ENCODE measurements around the gene AEN. TPM values are rescaled to one million over a fixed set of nuclear protein-coding genes. Genes with fewer than 3 reads are reported as not detected.
"Not testable (repeated sequence)": the region's sequence is repeated elsewhere in the genome, so short reads cannot be mapped to it uniquely, and the experiment has no call there.

Gene AEN
- total RNA-seq, 1 donor from 2014 or later = 33.0 TPM

- no peak overlapping the region for H3K4me3 Mint-ChIP-seq
- H3K27ac Mint-ChIP-seq = no peak overlapping the region
- H3K4me1 Mint-ChIP-seq = peaks cover 2% of the 10 kb centered on the region
- DNase-seq (ENCODE audit: low spot score in 2 of 2, unreplicated experiment in 2 of 2) = no peak
- no peaks in the 10 kb centered on the region for H3K9me3 Mint-ChIP-seq
- H3K36me3 Mint-ChIP-seq = peaks cover 24% of the 10 kb centered on the region
- TF ChIP-seq CTCF (IDR thresholded peaks at IDR 0.05; ENCODE audit: unreplicated experiment) = no peak
- no peaks in the 10 kb centered on the region for H3K27me3 Mint-ChIP-seq (ENCODE audit: low read depth)
These were observed 9.1 kb downstream of the AEN start for GRCh38 chr15:88630141-88630721.

- Mint-ChIP-seq H3K27ac (no peak overlapping the region), H3K9me3 (no peaks in the 10 kb centered on the region), H3K4me1 (no peaks in the 10 kb centered on the region), H3K4me3 (no peak overlapping the region), H3K27me3 (ENCODE audit: low read depth) (no peaks in the 10 kb centered on the region), H3K36me3 (peaks cover 24% of the 10 kb centered on the region)
- no peak for TF ChIP-seq CTCF (IDR thresholded peaks at IDR 0.05; ENCODE audit: unreplicated experiment)
- DNase-seq (ENCODE audit: low spot score in 2 of 2, unreplicated experiment in 2 of 2) = no peak
These were observed 9.8 kb downstream of the AEN start for GRCh38 chr15:88630798-88631463.

- H3K27ac Mint-ChIP-seq = no peak overlapping the region
- no peaks in the 10 kb centered on the region for H3K4me1 Mint-ChIP-seq
- no peaks in the 10 kb centered on the region for H3K9me3 Mint-ChIP-seq
- DNase-seq (ENCODE audit: low spot score in 2 of 2, unreplicated experiment in 2 of 2) = no peak
- H3K27me3 Mint-ChIP-seq (ENCODE audit: low read depth) = no peaks in the 10 kb centered on the region
- no peak for TF ChIP-seq CTCF (IDR thresholded peaks at IDR 0.05; ENCODE audit: unreplicated experiment)
- peaks cover 24% of the 10 kb centered on the region for H3K36me3 Mint-ChIP-seq
- no peak overlapping the region for H3K4me3 Mint-ChIP-seq
These were observed 10.4 kb downstream of the AEN start for GRCh38 chr15:88631464-88632028.

GRCh38 chr15:88632797-88633196 is 11.7 kb downstream of the AEN start:
- H3K4me3 Mint-ChIP-seq; H3K27ac Mint-ChIP-seq; H3K27me3 Mint-ChIP-seq (ENCODE audit: low read depth); DNase-seq (ENCODE audit: low spot score in 2 of 2, unreplicated experiment in 2 of 2); H3K4me1 Mint-ChIP-seq; H3K9me3 Mint-ChIP-seq: not testable (repeated sequence)
- H3K36me3 Mint-ChIP-seq = peaks cover 24% of the 10 kb centered on the region

- Mint-ChIP-seq H3K27me3 (ENCODE audit: low read depth) (no peaks in the 10 kb centered on the region), H3K9me3 (no peaks in the 10 kb centered on the region), H3K27ac (no peak overlapping the region), H3K4me1 (peaks cover 6% of the 10 kb centered on the region), H3K36me3 (peaks cover 24% of the 10 kb centered on the region), H3K4me3 (no peak overlapping the region)
- no peak for DNase-seq (ENCODE audit: low spot score in 2 of 2, unreplicated experiment in 2 of 2)
- TF ChIP-seq CTCF (IDR thresholded peaks at IDR 0.05; ENCODE audit: unreplicated experiment) = no peak
These were observed 13.3 kb downstream of the AEN start for GRCh38 chr15:88634449-88634848.

- no peaks in the 10 kb centered on the region for H3K27me3 Mint-ChIP-seq (ENCODE audit: low read depth)
- TF ChIP-seq CTCF (IDR thresholded peaks at IDR 0.05; ENCODE audit: unreplicated experiment) = no peak
- DNase-seq (ENCODE audit: low spot score in 2 of 2, unreplicated experiment in 2 of 2) = no peak
- H3K4me1 Mint-ChIP-seq = peaks cover 6% of the 10 kb centered on the region
- H3K36me3 Mint-ChIP-seq = peaks cover 17% of the 10 kb centered on the region
- H3K27ac Mint-ChIP-seq = no peak overlapping the region
- H3K9me3 Mint-ChIP-seq = no peaks in the 10 kb centered on the region
- H3K4me3 Mint-ChIP-seq = no peak overlapping the region
These were observed 14.2 kb downstream of the AEN start for GRCh38 chr15:88635318-88635717.

Data from mesothelial cell of epicardium (in vitro differentiated cells).